GM11168 (cell line): Measurements from ENCODE around the gene OR2C1.

Experiments
- in situ Hi-C: fragments of 300-500 bp; cut with MboI; formaldehyde crosslinking; loops from one replicate; pipeline ENCODE4 v1.12.0; 2022; ENCODE audit warnings: low sequenced_read_pairs; ENCODE audit not compliant: unreplicated experiment

The OR2C1 gene

GRCh38 chr16:3389663-3390338, 34.1 kb downstream of the OR2C1 start:
- in situ Hi-C loops, result no loop called here

GRCh38 chr16:3400446-3400778, 44.7 kb downstream of the OR2C1 start:
- in situ Hi-C loops, result no loop called here

- in situ Hi-C loops, result no loop called here
Observed at GRCh38 chr16:3400779-3401688, 45.3 kb downstream of the OR2C1 start, which contains the start of the genes ZNF174 and ZSCAN32. TSS of gene ZNF174 (plus strand) at chr16:3401215. CDS start at chr16:3402005, 790 bp downstream. TSS of gene ZSCAN32 (minus strand) at chr16:3401004. CDS start at chr16:3397557, 3,447 bp downstream.

GRCh38 chr16:3401719-3402397, 46.2 kb downstream of the OR2C1 start:
- in situ Hi-C loops, result no loop called here
